Panc1 (cell line): Measurements from ENCODE around the gene TNFSF13. TPM values are rescaled to one million over a fixed set of nuclear protein-coding genes. Genes with fewer than 3 reads are reported as not detected.

Source experiments
- ATAC-seq: fragments of 200-7000 bp; cut with Tn5 transposase; 2 replicates; pipeline ENCODE4 v1.9.1; 2020; ENCODE audit warnings: mild to moderate bottlenecking, moderate library complexity
- BruUV-seq: library from RNA; stranded (reverse); fragments of 400-500 nt; replicated peaks from 2 replicates; lab custom pipeline; 2021; lab: Mats Ljungman, UMichigan
- CTCF ChIA-PET: fragments of 300-600 bp; sonication (Branson Sonifier 250); formaldehyde crosslinking; loops from one replicate; lab custom pipeline; 2022; ENCODE audit warnings: antibody characterized with exemption; lab: Charles Lee
- POLR2A ChIA-PET: fragments of 300-600 bp; sonication (Branson Sonifier 250); formaldehyde crosslinking; loops from one replicate; lab custom pipeline; 2022; ENCODE audit warnings: antibody characterized with exemption; lab: Charles Lee
- DNase-seq: peaks from one replicate; pipeline ENCODE4 v3.0.0-alpha.2; 2010; ENCODE audit warnings: low read depth, low spot score
- H3K27ac ChIP-seq: 2 replicates; pipeline ENCODE4 v1.5.1; 2011; ENCODE audit warnings: mild to moderate bottlenecking, low read length, inconsistent platforms
- H3K27me3 ChIP-seq: fragments of 200-500 bp; sonication (Bioruptor generic); 2 replicates; pipeline ENCODE4 v1.6.0; 2014; ENCODE audit warnings: low read length, inconsistent platforms; ENCODE audit not compliant: control insufficient read depth, insufficient read depth
- H3K36me3 ChIP-seq: fragments of 200-500 bp; sonication (Bioruptor generic); 2 replicates; pipeline ENCODE4 v1.5.1; 2014; ENCODE audit warnings: inconsistent platforms, mild to moderate bottlenecking, low read length, moderate library complexity; ENCODE audit not compliant: control insufficient read depth, insufficient read depth
- H3K4me1 ChIP-seq: 2 replicates; pipeline ENCODE4 v1.5.1; 2011; ENCODE audit warnings: inconsistent platforms, mild to moderate bottlenecking, low read length, moderate library complexity; ENCODE audit not compliant: control insufficient read depth, insufficient read depth
- H3K4me3 ChIP-seq, 2 experiments: 2 replicates each; pipeline ENCODE4 v1.5.1; 2011 to 2012; ENCODE audit warnings: low read depth in 2 of 2, low read length in 2 of 2, mild to moderate bottlenecking in 2 of 2, inconsistent platforms in 1 of 2, moderate library complexity in 1 of 2
- H3K9me3 ChIP-seq: fragments of 200-500 bp; sonication (Bioruptor generic); 2 replicates; pipeline ENCODE4 v1.5.1; 2014; ENCODE audit warnings: low read depth, mild to moderate bottlenecking, inconsistent platforms, low read length, moderate library complexity; ENCODE audit not compliant: control insufficient read depth, insufficient read depth
- POLR2AphosphoS5 ChIP-seq: IDR thresholded peaks from 2 replicates; pipeline ENCODE4 v1.6.1; 2012; ENCODE audit warnings: mild to moderate bottlenecking, low read depth, low read length, moderate library complexity
- SIN3A ChIP-seq: IDR thresholded peaks from 2 replicates; pipeline ENCODE4 v1.6.1; 2012; ENCODE audit warnings: low read depth, mild to moderate bottlenecking, low read length, moderate library complexity, borderline replicate concordance; ENCODE audit not compliant: insufficient read depth
- TCF7L2 ChIP-seq: IDR thresholded peaks from 2 replicates; pipeline ENCODE4 v1.6.1; 2011; ENCODE audit warnings: mild to moderate bottlenecking, low read depth, low read length, inconsistent platforms
- in situ Hi-C: cut with HindIII; loops from 2 replicates; pipeline ENCODE4 v1.10.0; 2016; ENCODE audit warnings: low sequenced_read_pairs, low pct_unique_long_range_greater_than_20kb
- intact Hi-C: fragments of 100-400 bp; cut with micrococcal nuclease; formaldehyde crosslinking; loops from one replicate; pipeline ENCODE4 v1.10.0; 2022; ENCODE audit not compliant: unreplicated experiment
- total RNA-seq: library from RNA; stranded (reverse); gene quantifications from one replicate; pipeline ENCODE4 v1.2.1, GENCODE V29; 2021; ENCODE audit not compliant: unreplicated experiment
- TF ChIP-seq, protein P1 (sequence below), 2 experiments: IDR thresholded peaks; 2 replicates each; pipeline ENCODE4 v1.6.1; 2011 to 2012; ENCODE audit warnings: low read depth in 2 of 2, control low read depth in 1 of 2, low read length in 1 of 2, mild to moderate bottlenecking in 1 of 2, moderate library complexity in 1 of 2; ENCODE audit not compliant: insufficient read depth in 1 of 2
- TF ChIP-seq, protein P2 (sequence below): fragments of 450-650 bp; IDR thresholded peaks from 2 replicates; pipeline ENCODE4 v1.5.1; 2017; ENCODE audit warnings: mild to moderate bottlenecking

The TNFSF13 gene
- total RNA-seq, 1 experiment from 2014 or later: 2.3 TPM

DNA sequence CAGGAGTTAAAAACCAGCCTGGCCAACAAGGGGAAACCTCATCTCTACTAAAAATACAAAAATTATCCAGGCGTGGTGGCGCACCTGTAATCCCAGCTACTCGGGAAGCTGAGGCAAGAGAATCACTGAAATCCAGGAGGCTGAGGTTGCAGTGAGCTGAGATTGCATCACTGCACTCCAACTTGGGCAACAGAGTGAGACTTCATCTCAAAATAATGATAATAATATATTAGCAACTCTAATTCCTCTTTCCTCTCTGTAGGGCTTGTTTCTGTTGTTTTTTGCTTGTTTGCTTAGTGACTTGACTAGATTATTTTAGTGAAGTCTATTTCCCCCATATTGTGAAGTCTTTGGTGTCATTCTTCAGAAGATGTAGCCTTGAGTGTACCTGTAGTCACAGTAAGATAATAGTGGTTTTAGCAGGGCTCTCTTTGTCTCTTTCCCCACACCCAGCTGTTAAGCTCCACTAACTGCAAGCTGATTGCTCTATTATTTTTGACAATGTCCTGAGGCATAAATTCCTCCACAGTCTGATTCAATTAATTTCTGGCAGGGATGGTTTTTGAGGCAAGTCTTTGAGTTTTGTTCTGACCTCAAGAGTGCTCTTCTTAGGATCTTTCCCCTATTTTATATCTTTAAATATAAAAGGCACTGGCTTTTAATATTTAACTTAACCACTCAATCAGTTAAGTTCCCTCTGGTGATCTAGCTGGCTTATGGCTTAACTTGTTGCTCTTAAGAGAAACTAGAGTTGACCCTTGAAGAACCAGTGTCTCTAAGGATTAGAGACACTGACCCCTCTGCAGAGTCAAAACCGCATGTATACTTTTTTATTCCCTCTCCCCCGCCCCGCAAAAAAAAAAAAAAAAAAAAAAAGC lies 28.3 kb upstream of the TNFSF13 start:
- Histone ChIP-seq H3K4me3 (no peak overlapping the region), H3K27ac (no peak overlapping the region), H3K27me3 (no peaks in the 10 kb centered on the region), H3K9me3 (no peaks in the 10 kb centered on the region), H3K36me3 (no peaks in the 10 kb centered on the region), H3K4me1 (no peaks in the 10 kb centered on the region)
- ChIA-PET POLR2A (no interaction called here), CTCF (no interaction called here)
- intact Hi-C loops: no loop called here
- no TSS peak for BruUV-seq
- TF ChIP-seq, protein P1, sequence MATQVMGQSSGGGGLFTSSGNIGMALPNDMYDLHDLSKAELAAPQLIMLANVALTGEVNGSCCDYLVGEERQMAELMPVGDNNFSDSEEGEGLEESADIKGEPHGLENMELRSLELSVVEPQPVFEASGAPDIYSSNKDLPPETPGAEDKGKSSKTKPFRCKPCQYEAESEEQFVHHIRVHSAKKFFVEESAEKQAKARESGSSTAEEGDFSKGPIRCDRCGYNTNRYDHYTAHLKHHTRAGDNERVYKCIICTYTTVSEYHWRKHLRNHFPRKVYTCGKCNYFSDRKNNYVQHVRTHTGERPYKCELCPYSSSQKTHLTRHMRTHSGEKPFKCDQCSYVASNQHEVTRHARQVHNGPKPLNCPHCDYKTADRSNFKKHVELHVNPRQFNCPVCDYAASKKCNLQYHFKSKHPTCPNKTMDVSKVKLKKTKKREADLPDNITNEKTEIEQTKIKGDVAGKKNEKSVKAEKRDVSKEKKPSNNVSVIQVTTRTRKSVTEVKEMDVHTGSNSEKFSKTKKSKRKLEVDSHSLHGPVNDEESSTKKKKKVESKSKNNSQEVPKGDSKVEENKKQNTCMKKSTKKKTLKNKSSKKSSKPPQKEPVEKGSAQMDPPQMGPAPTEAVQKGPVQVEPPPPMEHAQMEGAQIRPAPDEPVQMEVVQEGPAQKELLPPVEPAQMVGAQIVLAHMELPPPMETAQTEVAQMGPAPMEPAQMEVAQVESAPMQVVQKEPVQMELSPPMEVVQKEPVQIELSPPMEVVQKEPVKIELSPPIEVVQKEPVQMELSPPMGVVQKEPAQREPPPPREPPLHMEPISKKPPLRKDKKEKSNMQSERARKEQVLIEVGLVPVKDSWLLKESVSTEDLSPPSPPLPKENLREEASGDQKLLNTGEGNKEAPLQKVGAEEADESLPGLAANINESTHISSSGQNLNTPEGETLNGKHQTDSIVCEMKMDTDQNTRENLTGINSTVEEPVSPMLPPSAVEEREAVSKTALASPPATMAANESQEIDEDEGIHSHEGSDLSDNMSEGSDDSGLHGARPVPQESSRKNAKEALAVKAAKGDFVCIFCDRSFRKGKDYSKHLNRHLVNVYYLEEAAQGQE (IDR thresholded peaks at IDR 0.05; ENCODE audit: insufficient read depth in 1 of 2, low read depth in 2 of 2, low read length in 1 of 2): no peak
- in situ Hi-C loops: no loop called here
- DNase-seq (no peak), ATAC-seq (no peak)

DNA sequence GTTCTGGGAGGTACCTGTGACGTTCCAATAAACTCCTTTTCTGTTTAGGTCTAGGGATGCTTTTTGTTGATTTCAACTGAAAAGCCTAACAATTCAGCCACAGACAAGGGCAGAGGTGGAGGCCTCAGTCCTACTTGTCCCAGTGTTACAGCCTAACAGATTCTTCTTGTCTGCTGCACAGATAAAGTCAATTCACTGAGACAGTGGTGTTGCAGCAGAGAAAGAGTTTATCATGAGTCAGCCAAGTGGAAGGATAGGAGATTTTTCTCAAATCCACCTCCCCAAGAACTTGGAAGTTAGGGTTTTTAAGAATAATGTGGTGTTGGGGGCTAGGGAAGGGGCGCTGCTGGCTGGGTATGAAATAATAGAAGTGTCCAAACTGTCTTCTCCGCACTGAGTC lies 20.5 kb upstream of the TNFSF13 start:
- no TSS peak for BruUV-seq
- DNase-seq: no peak
- H3K4me3 ChIP-seq: no peak overlapping the region
- TF ChIP-seq TCF7L2 (no peak), POLR2AphosphoS5 (no peak), SIN3A (no peak)
- TF ChIP-seq, protein P1 (IDR thresholded peaks at IDR 0.05; ENCODE audit: insufficient read depth in 1 of 2, low read depth in 2 of 2, low read length in 1 of 2): no peak
- TF ChIP-seq, protein P2, sequence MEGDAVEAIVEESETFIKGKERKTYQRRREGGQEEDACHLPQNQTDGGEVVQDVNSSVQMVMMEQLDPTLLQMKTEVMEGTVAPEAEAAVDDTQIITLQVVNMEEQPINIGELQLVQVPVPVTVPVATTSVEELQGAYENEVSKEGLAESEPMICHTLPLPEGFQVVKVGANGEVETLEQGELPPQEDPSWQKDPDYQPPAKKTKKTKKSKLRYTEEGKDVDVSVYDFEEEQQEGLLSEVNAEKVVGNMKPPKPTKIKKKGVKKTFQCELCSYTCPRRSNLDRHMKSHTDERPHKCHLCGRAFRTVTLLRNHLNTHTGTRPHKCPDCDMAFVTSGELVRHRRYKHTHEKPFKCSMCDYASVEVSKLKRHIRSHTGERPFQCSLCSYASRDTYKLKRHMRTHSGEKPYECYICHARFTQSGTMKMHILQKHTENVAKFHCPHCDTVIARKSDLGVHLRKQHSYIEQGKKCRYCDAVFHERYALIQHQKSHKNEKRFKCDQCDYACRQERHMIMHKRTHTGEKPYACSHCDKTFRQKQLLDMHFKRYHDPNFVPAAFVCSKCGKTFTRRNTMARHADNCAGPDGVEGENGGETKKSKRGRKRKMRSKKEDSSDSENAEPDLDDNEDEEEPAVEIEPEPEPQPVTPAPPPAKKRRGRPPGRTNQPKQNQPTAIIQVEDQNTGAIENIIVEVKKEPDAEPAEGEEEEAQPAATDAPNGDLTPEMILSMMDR: no peak
- H3K27ac ChIP-seq: no peak overlapping the region
- ChIA-PET POLR2A (interaction anchor here (0.5 kb wide), 1 partner anchor 163 kb away, joined by 3 read pairs; no protein-coding TSS in a partner anchor), CTCF (interaction anchor here (0.6 kb wide), 1 partner anchor 84 kb away, joined by 5 read pairs; no protein-coding TSS in a partner anchor)
- no peaks in the 10 kb centered on the region for H3K36me3 ChIP-seq
- no peaks in the 10 kb centered on the region for H3K4me1 ChIP-seq
- in situ Hi-C loops: no loop called here
- H3K9me3 ChIP-seq: no peaks in the 10 kb centered on the region
- H3K27me3 ChIP-seq: no peaks in the 10 kb centered on the region
- intact Hi-C loops: no loop called here
- ATAC-seq: no peak
